IMR-90 (cell line): ENCODE measurements around the gene FAM168A. TPM values are rescaled to one million over a fixed set of nuclear protein-coding genes. Genes with fewer than 3 reads are reported as not detected.

ENCODE experiments used
- ATAC-seq: fragments of 200-7000 bp; cut with Tn5 transposase; 2 replicates; pipeline ENCODE4 v1.9.1; 2020; ENCODE audit warnings: low read depth, mild to moderate bottlenecking, moderate library complexity
- BruUV-seq: library from RNA; stranded (reverse); fragments of 400-500 nt; replicated peaks from 2 replicates; lab custom pipeline; 2021; lab: Mats Ljungman, UMichigan
- CTCF ChIA-PET: fragments of 300-600 bp; formaldehyde crosslinking; extraction: SDS; loops from one replicate; lab custom pipeline; 2021; ENCODE audit warnings: antibody characterized with exemption; lab: Yijun Ruan, JAX
- POLR2A ChIA-PET: fragments of 300-600 bp; sonication (Branson Sonifier 250); formaldehyde crosslinking; loops from one replicate; lab custom pipeline; 2022; ENCODE audit warnings: antibody characterized with exemption; ENCODE audit not compliant: unreplicated experiment; lab: Charles Lee
- DNase-seq: peaks from one replicate; pipeline ENCODE4 v3.0.0; 2013
- H2AFZ ChIP-seq: replicated peaks from 2 replicates; pipeline ENCODE3; 2013; ENCODE audit warnings: low read length, mild to moderate bottlenecking; ENCODE audit not compliant: poor library complexity
- H2AK5ac ChIP-seq: 2 replicates; pipeline ENCODE4 v1.6.1; 2013; ENCODE audit warnings: low read depth, low read length, inconsistent platforms
- H2AK9ac ChIP-seq: replicated peaks from 2 replicates; pipeline ENCODE3; 2013; ENCODE audit warnings: mild to moderate bottlenecking, low read depth, low read length, moderate library complexity; ENCODE audit not compliant: poor library complexity
- H2BK120ac ChIP-seq: 2 replicates; pipeline ENCODE4 v1.6.1; 2013; ENCODE audit warnings: low read depth, low read length, inconsistent platforms
- H2BK15ac ChIP-seq: 3 replicates; pipeline ENCODE4 v1.6.1; 2013; ENCODE audit warnings: low read depth, low read length, inconsistent platforms
- H2BK20ac ChIP-seq: 2 replicates; pipeline ENCODE4 v1.6.1; 2013; ENCODE audit warnings: low read depth, mild to moderate bottlenecking, inconsistent platforms, low read length, moderate library complexity
- H2BK5ac ChIP-seq: 2 replicates; pipeline ENCODE4 v1.6.1; 2013; ENCODE audit warnings: mild to moderate bottlenecking, low read depth, low read length, inconsistent platforms; ENCODE audit not compliant: poor library complexity, severe bottlenecking
- H3K14ac ChIP-seq: replicated peaks from 2 replicates; pipeline ENCODE4 v1.6.1; 2013; ENCODE audit warnings: low read depth, low read length, inconsistent platforms
- H3K18ac ChIP-seq: 2 replicates; pipeline ENCODE4 v1.6.1; 2013; ENCODE audit warnings: low read depth, low read length, control low read depth
- H3K23ac ChIP-seq: 2 replicates; pipeline ENCODE4 v1.6.1; 2013; ENCODE audit warnings: low read depth, low read length, inconsistent platforms
- H3K27ac ChIP-seq: 2 replicates; pipeline ENCODE4 v1.5.1; 2013; ENCODE audit warnings: mild to moderate bottlenecking, control low read depth, low read length; ENCODE audit not compliant: insufficient read depth
- H3K27me3 ChIP-seq: 2 replicates; pipeline ENCODE4 v1.6.1; 2013; ENCODE audit warnings: low read length; ENCODE audit not compliant: control insufficient read depth, insufficient read depth
- H3K36me3 ChIP-seq: 2 replicates; pipeline ENCODE4 v1.6.1; 2013; ENCODE audit warnings: low read length, mixed read lengths; ENCODE audit not compliant: control insufficient read depth, insufficient read depth
- H3K4ac ChIP-seq: 2 replicates; pipeline ENCODE4 v1.6.1; 2013; ENCODE audit warnings: low read depth, low read length, inconsistent platforms
- H3K4me1 ChIP-seq: 2 replicates; pipeline ENCODE4 v1.6.1; 2013; ENCODE audit warnings: low read length, mixed read lengths; ENCODE audit not compliant: control insufficient read depth, insufficient read depth
- H3K4me2 ChIP-seq: 2 replicates; pipeline ENCODE4 v1.6.1; 2013; ENCODE audit warnings: low read depth, mild to moderate bottlenecking, control low read depth, low read length, moderate library complexity
- H3K4me3 ChIP-seq: 2 replicates; pipeline ENCODE4 v1.5.1; 2013; ENCODE audit warnings: low read depth, mild to moderate bottlenecking, control low read depth, low read length, moderate library complexity; ENCODE audit not compliant: insufficient read depth
- H3K56ac ChIP-seq: 2 replicates; pipeline ENCODE4 v1.6.1; 2013; ENCODE audit warnings: low read length, inconsistent platforms; ENCODE audit not compliant: insufficient read depth; ENCODE audit errors: extremely low read depth
- H3K79me1 ChIP-seq, 2 experiments: 2 replicates each; pipeline ENCODE4 v1.6.1; 2013; ENCODE audit warnings: low read length in 2 of 2, inconsistent platforms in 1 of 2, low read depth in 1 of 2
- H3K9ac ChIP-seq: 2 replicates; pipeline ENCODE4 v1.6.1; 2013; ENCODE audit warnings: low read depth, low read length, control low read depth
- H3K9me1 ChIP-seq: 2 replicates; pipeline ENCODE4 v1.6.1; 2013; ENCODE audit warnings: low read length, inconsistent platforms; ENCODE audit not compliant: insufficient read depth
- H3K9me3 ChIP-seq: 2 replicates; pipeline ENCODE4 v1.6.1; 2013; ENCODE audit warnings: low read length; ENCODE audit not compliant: control insufficient read depth, insufficient read depth
- H4K20me1 ChIP-seq: 2 replicates; pipeline ENCODE4 v1.6.1; 2013; ENCODE audit warnings: low read length, inconsistent platforms; ENCODE audit not compliant: insufficient read depth
- H4K5ac ChIP-seq: 2 replicates; pipeline ENCODE4 v1.6.1; 2013; ENCODE audit warnings: mild to moderate bottlenecking, low read depth, low read length, control low read depth
- H4K8ac ChIP-seq, 2 experiments: 2 replicates each; pipeline ENCODE4 v1.6.1; 2013; ENCODE audit warnings: low read depth in 2 of 2, low read length in 2 of 2, control low read depth in 1 of 2, inconsistent platforms in 1 of 2
- H4K91ac ChIP-seq: 2 replicates; pipeline ENCODE4 v1.6.1; 2013; ENCODE audit warnings: low read depth, low read length, inconsistent platforms; ENCODE audit not compliant: insufficient read depth
- FOS ChIP-seq: fragments of 150-350 bp; IDR thresholded peaks from 2 replicates; pipeline ENCODE4 v1.6.1; 2016; ENCODE audit warnings: low read depth, low read length
- NFE2L2 ChIP-seq: fragments of 150-350 bp; IDR thresholded peaks from 2 replicates; pipeline ENCODE4 v1.6.1; 2016; ENCODE audit warnings: low read depth, mild to moderate bottlenecking, low read length
- RAD21 ChIP-seq: IDR thresholded peaks from 2 replicates; pipeline ENCODE4 v1.6.1; 2012; ENCODE audit warnings: low read length, improper control_type of control experiment
- WGBS, 2 experiments: methylation state at CpG; one replicate each; pipeline versions ENCODE4 v1.1.5 to v1.1.7; 2013; ENCODE audit warnings: missing lambda C conversion rate in 2 of 2; ENCODE audit not compliant: insufficient read length in 1 of 2; ENCODE audit errors: extremely low coverage in 2 of 2; 5-methylcytosine and 5-hydroxymethylcytosine counted together
- dilution Hi-C: fragments of 300-500 bp; cut with HindIII; formaldehyde crosslinking; loops from one replicate; pipeline ENCODE4 v1.14.3; 2018; ENCODE audit warnings: low sequenced_read_pairs; ENCODE audit not compliant: unreplicated experiment
- in situ Hi-C: fragments of 300-500 bp; cut with MboI; formaldehyde crosslinking; loops from 3 replicates; pipeline ENCODE4 v1.14.3; 2019; ENCODE audit warnings: low sequenced_read_pairs, inconsistent platforms, mixed read lengths
- intact Hi-C: fragments of 100-400 bp; cut with micrococcal nuclease; formaldehyde crosslinking; loops from 2 replicates; pipeline ENCODE4 v1.10.0; 2022
- polyA plus RNA-seq, 3 experiments: library from polyadenylated mRNA; depleted of rRNA; stranded (reverse); fragments of >200 nt; gene quantifications; 2 replicates each; pipeline ENCODE4 v1.2.3, GENCODE V29; 2012; ENCODE audit warnings: low replicate concordance in 1 of 3
- total RNA-seq: library from RNA; depleted of rRNA; stranded (reverse); fragments of >200 nt; gene quantifications from 2 replicates; pipeline ENCODE4 v1.2.3, GENCODE V29; 2012
- TF ChIP-seq, protein P1 (sequence below): fragments of 150-350 bp; IDR thresholded peaks from 2 replicates; pipeline ENCODE4 v1.6.1; 2017; ENCODE audit warnings: mild to moderate bottlenecking, antibody characterized with exemption, low read length, low read depth

FAM168A gene
- total and polyA plus RNA-seq, 2 of the 4 experiments (the other 2 are of a cell fraction), result 13.1 to 22.8 TPM

DNA sequence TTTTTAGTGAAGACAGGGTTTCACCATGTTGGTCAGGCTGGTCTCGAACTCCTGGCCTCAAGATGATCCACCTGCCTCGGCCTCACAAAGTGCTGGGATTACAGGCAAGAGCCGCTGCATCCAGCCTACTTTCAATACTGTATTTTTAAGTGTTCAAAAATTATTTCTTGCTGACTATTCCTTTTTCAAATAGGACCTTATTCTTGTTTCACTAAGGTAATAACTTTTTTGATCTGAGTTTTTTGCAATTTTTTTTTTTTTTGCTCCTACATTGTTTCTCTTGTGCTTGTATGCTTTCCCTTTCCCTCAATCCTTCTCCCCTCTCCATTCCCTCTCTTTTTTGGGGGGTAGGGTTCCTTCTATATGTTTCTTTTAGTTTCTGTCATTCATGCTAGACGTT is 73.1 kb downstream of the FAM168A start:
- Histone ChIP-seq H2BK20ac (no peak overlapping the region), H3K36me3 (no peaks in the 10 kb centered on the region), H4K5ac (no peak overlapping the region), H3K14ac (no peak overlapping the region), H4K8ac (no peak overlapping the region), H3K79me1 (peaks cover 22 to 34% of the 10 kb centered on the region in 2 experiments), H3K9me3 (no peaks in the 10 kb centered on the region), H3K27me3 (no peaks in the 10 kb centered on the region), H3K27ac (no peak overlapping the region), H3K23ac (no peak overlapping the region), H2BK5ac (no peak overlapping the region), H3K4ac (no peak overlapping the region), H3K9me1 (no peaks in the 10 kb centered on the region; the same call in 1 of the 2 replicates), H3K9ac (no peak overlapping the region), H3K4me2 (no peak overlapping the region), H4K91ac (no peak overlapping the region), H4K20me1 (no peaks in the 10 kb centered on the region; the same call in 1 of the 2 replicates), H3K18ac (no peak overlapping the region), H3K56ac (no peak overlapping the region), H2AK5ac (no peak overlapping the region), H2AK9ac (no peak overlapping the region), H3K4me3 (no peak overlapping the region), H2AFZ (no peak overlapping the region), H3K4me1 (peaks cover 11% of the 10 kb centered on the region), H2BK120ac (no peak overlapping the region), H2BK15ac (no peak overlapping the region)
- ChIA-PET POLR2A (no interaction called here), CTCF (no interaction called here)
- TF ChIP-seq FOS (no peak), RAD21 (no peak), NFE2L2 (no peak)
- TF ChIP-seq, protein P1, sequence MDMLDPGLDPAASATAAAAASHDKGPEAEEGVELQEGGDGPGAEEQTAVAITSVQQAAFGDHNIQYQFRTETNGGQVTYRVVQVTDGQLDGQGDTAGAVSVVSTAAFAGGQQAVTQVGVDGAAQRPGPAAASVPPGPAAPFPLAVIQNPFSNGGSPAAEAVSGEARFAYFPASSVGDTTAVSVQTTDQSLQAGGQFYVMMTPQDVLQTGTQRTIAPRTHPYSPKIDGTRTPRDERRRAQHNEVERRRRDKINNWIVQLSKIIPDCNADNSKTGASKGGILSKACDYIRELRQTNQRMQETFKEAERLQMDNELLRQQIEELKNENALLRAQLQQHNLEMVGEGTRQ, result no peak
- DNase-seq, result no peak
- in situ Hi-C loops (no loop called here), dilution Hi-C loops (no loop called here), intact Hi-C loops (no loop called here)
- no CpG with 5 or more reads among the region's 4 CpGs for WGBS, 2 experiments
- no peak for ATAC-seq
- no TSS peak for BruUV-seq
